ENCODE data around the gene KLHDC9. TPM values are rescaled to one million over a fixed set of nuclear protein-coding genes. Genes with fewer than 3 reads are reported as not detected.
A peak's percentile ranks its signal among the peaks of the same experiment; 100 is the strongest.
"Not testable (repeated sequence)": the region's sequence is repeated elsewhere in the genome, so short reads cannot be mapped to it uniquely, and the experiment has no call there.

KLHDC9 gene
- total and polyA plus RNA-seq, 4 donors = 0.78 to 14.8 (median 5.2) TPM

GRCh38 chr1:161063936-161064335 lies 34.2 kb upstream of the KLHDC9 start:
- H3K9me3 ChIP-seq (ENCODE audit: control insufficient read depth, low read length); intact Hi-C loops (cut with DNase I); ATAC-seq (ENCODE audit: low FRiP score); H3K27me3 ChIP-seq (ENCODE audit: control insufficient read depth in 1 of 2, insufficient read depth in 2 of 2, low read length in 1 of 2); H3K36me3 ChIP-seq (ENCODE audit: control insufficient read depth in 1 of 2, insufficient read depth in 2 of 2, low read length in 1 of 2); DNase-seq; H3K27ac ChIP-seq (ENCODE audit: low read depth in 1 of 2, low read length in 2 of 2); H3K4me3 ChIP-seq (ENCODE audit: low read length in 2 of 2); H3K4me1 ChIP-seq (ENCODE audit: control insufficient read depth in 1 of 2, insufficient read depth in 2 of 2, low read length in 2 of 2): not testable (repeated sequence)
- 54 to 56% methylated on average over 6 of the region's 6 CpGs for WGBS, 2 donors

DNA sequence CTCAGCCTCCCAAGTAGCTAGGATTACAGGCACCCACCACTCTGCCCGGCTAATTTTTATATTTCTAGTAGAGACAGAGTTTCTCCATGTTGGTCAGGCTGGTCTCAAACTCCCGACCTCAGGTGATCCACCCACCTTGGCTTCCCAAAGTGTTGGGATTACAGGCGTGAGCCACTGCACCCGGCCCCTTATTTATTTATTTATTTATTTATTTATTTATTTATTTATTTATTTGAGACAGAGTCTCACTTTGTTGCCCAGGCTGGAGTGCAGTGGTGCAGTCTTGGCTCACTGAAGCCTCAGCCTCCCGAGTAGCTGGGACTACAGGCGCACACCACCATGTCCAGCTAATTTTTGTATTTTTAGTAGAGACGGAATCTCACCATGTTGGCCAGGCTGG lies 32.5 kb upstream of the KLHDC9 start:
- WGBS, 2 donors = 87 to 88% methylated on average over 7 of the region's 7 CpGs
- H3K4me3 ChIP-seq (ENCODE audit: low read length in 2 of 2); H3K9me3 ChIP-seq (ENCODE audit: control insufficient read depth, low read length); H3K4me1 ChIP-seq (ENCODE audit: control insufficient read depth in 1 of 2, insufficient read depth in 2 of 2, low read length in 2 of 2); H3K36me3 ChIP-seq (ENCODE audit: control insufficient read depth in 1 of 2, insufficient read depth in 2 of 2, low read length in 1 of 2); ATAC-seq (ENCODE audit: low FRiP score); intact Hi-C loops (cut with DNase I); H3K27me3 ChIP-seq (ENCODE audit: control insufficient read depth in 1 of 2, insufficient read depth in 2 of 2, low read length in 1 of 2); DNase-seq; H3K27ac ChIP-seq (ENCODE audit: low read depth in 1 of 2, low read length in 2 of 2): not testable (repeated sequence)

DNA sequence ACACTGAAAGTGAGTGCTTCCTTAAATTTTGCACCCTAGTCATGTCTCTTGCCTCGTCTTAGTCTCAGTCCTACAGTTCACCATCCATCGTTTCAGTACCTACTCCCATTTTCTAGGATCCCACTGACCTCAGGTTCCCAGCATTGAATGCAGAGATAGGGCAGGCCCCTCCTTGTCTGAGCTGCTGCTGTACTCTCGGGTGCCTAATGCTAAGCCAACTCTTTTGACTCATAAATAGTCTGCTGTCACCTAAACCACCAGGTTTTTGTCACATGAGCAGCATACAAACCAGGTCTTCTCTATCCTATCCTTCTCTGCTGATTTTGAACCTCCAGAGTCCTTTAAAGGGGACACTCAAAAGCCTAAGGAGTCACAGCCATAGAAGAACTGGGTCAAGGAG lies 31.5 kb upstream of the KLHDC9 start:
- WGBS, 2 donors = 66 to 71% methylated on average over 3 of the region's 3 CpGs
- H3K27me3 ChIP-seq (ENCODE audit: control insufficient read depth in 1 of 2, insufficient read depth in 2 of 2, low read length in 1 of 2) = no peaks in the 10 kb centered on the region
- no peaks in the 10 kb centered on the region for H3K36me3 ChIP-seq (ENCODE audit: control insufficient read depth in 1 of 2, insufficient read depth in 2 of 2, low read length in 1 of 2)
- ATAC-seq (ENCODE audit: low FRiP score) (no peak), DNase-seq (peak in 1 of 2 donors; percentile 6)
- intact Hi-C loops (cut with DNase I) = no loop called here
- no peaks in the 10 kb centered on the region for H3K9me3 ChIP-seq (ENCODE audit: control insufficient read depth, low read length)
- H3K27ac ChIP-seq (ENCODE audit: low read depth in 1 of 2, low read length in 2 of 2) = no peak overlapping the region
- no peaks in the 10 kb centered on the region for H3K4me1 ChIP-seq (ENCODE audit: control insufficient read depth in 1 of 2, insufficient read depth in 2 of 2, low read length in 2 of 2)
- no peak overlapping the region for H3K4me3 ChIP-seq (ENCODE audit: low read length in 2 of 2)

GRCh38 chr1:161068306-161069234 lies 29.6 kb upstream of the KLHDC9 start:
- no peaks in the 10 kb centered on the region for H3K27me3 ChIP-seq (ENCODE audit: control insufficient read depth in 1 of 2, insufficient read depth in 2 of 2, low read length in 1 of 2)
- DNase-seq (peak; percentile 81 to 90), ATAC-seq (ENCODE audit: low FRiP score) (peak; percentile 83)
- no peaks in the 10 kb centered on the region for H3K9me3 ChIP-seq (ENCODE audit: control insufficient read depth, low read length)
- intact Hi-C loops (cut with DNase I) = no loop called here
- no peak overlapping the region for H3K27ac ChIP-seq (ENCODE audit: low read depth in 1 of 2, low read length in 2 of 2)
- no peaks in the 10 kb centered on the region for H3K36me3 ChIP-seq (ENCODE audit: control insufficient read depth in 1 of 2, insufficient read depth in 2 of 2, low read length in 1 of 2)
- no peaks in the 10 kb centered on the region for H3K4me1 ChIP-seq (ENCODE audit: control insufficient read depth in 1 of 2, insufficient read depth in 2 of 2, low read length in 2 of 2)
- WGBS, 2 donors = 80% methylated on average over 10 of the region's 10 CpGs
- H3K4me3 ChIP-seq (ENCODE audit: low read length in 2 of 2) = no peak overlapping the region

DNA sequence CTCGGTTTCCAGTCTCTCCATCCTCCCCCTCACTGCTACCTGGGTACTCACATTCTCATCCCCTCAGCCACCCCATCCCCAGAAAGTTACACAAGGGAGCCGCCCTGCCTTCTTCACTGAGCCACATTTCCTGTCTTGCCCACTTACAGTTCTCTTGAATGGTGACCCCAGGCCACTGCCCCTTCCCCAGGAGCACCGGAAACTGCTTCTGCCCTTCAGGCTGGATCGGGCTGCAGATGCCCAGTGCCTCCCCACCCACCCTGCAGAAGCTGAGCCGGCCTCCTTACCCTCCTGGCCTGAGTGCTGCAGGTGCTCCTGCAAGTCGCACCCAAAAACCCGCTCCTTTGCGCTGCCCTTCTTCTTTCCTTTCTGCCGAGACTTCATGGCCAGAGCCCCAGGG lies 28.9 kb upstream of the KLHDC9 start:
- no peaks in the 10 kb centered on the region for H3K27me3 ChIP-seq (ENCODE audit: control insufficient read depth in 1 of 2, insufficient read depth in 2 of 2, low read length in 1 of 2)
- no peak overlapping the region for H3K27ac ChIP-seq (ENCODE audit: low read depth in 1 of 2, low read length in 2 of 2)
- H3K4me1 ChIP-seq (ENCODE audit: control insufficient read depth in 1 of 2, insufficient read depth in 2 of 2, low read length in 2 of 2) = no peaks in the 10 kb centered on the region
- no peak overlapping the region for H3K4me3 ChIP-seq (ENCODE audit: low read length in 2 of 2)
- peak; percentile 52 to 66 for DNase-seq
- WGBS, 2 donors = 87 to 90% methylated on average over 9 of the region's 9 CpGs
- intact Hi-C loops (cut with DNase I) = no loop called here
- ATAC-seq (ENCODE audit: low FRiP score) = no peak
- no peaks in the 10 kb centered on the region for H3K9me3 ChIP-seq (ENCODE audit: control insufficient read depth, low read length)
- H3K36me3 ChIP-seq (ENCODE audit: control insufficient read depth in 1 of 2, insufficient read depth in 2 of 2, low read length in 1 of 2) = no peaks in the 10 kb centered on the region

DNA sequence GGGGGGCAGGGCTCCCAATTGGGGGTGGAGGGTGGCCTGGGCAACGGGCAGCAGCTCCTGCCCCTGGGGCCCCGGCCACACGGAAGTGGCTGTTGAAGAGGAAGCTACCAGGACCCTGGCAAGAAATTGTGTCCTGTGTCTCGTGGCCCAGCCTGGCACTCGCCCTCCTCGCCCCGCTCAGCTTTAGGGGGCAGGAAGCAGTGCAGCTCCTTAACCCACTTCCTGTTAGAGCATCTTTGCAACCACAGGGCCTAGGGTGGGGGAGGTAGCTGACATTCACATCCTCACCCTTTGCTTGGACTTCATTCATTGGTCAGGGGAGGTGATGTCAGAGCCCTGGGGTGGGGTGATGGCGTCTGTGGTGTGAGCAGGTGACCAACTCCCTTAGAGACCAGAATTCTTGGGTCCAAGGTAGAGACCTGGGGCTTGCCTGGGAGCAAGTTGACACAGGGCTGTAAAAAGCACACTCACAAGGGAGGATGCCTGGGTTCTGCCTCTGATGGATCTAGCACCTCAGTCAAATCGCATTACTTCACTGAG lies 28.4 kb upstream of the KLHDC9 start, which contains the start of gene ARHGAP30:
Gene ARHGAP30 (minus strand): TSS at position 161 of the 540 bp plus-strand sequence. CDS start 267 bp downstream, outside the sequence.
- no peaks in the 10 kb centered on the region for H3K4me1 ChIP-seq (ENCODE audit: control insufficient read depth in 1 of 2, insufficient read depth in 2 of 2, low read length in 2 of 2)
- intact Hi-C loops (cut with DNase I) = no loop called here
- peak; percentile 81 to 90 for DNase-seq
- WGBS, 2 donors = 80 to 83% methylated on average over 9 of the region's 9 CpGs
- no peak within 1 kb of the TSS for H3K27ac ChIP-seq (ENCODE audit: low read depth in 1 of 2, low read length in 2 of 2)
- no peaks in the 10 kb centered on the region for H3K36me3 ChIP-seq (ENCODE audit: control insufficient read depth in 1 of 2, insufficient read depth in 2 of 2, low read length in 1 of 2)
- ATAC-seq (ENCODE audit: low FRiP score) = peak; percentile 47
- no peaks in the 10 kb centered on the region for H3K9me3 ChIP-seq (ENCODE audit: control insufficient read depth, low read length)
- H3K27me3 ChIP-seq (ENCODE audit: control insufficient read depth in 1 of 2, insufficient read depth in 2 of 2, low read length in 1 of 2) = no peaks in the 10 kb centered on the region
- H3K4me3 ChIP-seq (ENCODE audit: low read length in 2 of 2) = no peak within 1 kb of the TSS

- no peaks in the 10 kb centered on the region for H3K36me3 ChIP-seq (ENCODE audit: control insufficient read depth in 1 of 2, insufficient read depth in 2 of 2, low read length in 1 of 2)
- intact Hi-C loops (cut with DNase I) = no loop called here
- H3K4me1 ChIP-seq (ENCODE audit: control insufficient read depth in 1 of 2, insufficient read depth in 2 of 2, low read length in 2 of 2) = no peaks in the 10 kb centered on the region
- H3K9me3 ChIP-seq (ENCODE audit: control insufficient read depth, low read length) = no peaks in the 10 kb centered on the region
- no peak overlapping the region for H3K4me3 ChIP-seq (ENCODE audit: low read length in 2 of 2)
- ATAC-seq (ENCODE audit: low FRiP score) (no peak), DNase-seq (no peak)
- 92 to 95% methylated on average over 4 of the region's 4 CpGs for WGBS, 2 donors
- H3K27me3 ChIP-seq (ENCODE audit: control insufficient read depth in 1 of 2, insufficient read depth in 2 of 2, low read length in 1 of 2) = no peaks in the 10 kb centered on the region
- no peak overlapping the region for H3K27ac ChIP-seq (ENCODE audit: low read depth in 1 of 2, low read length in 2 of 2)
These were observed 27.4 kb upstream of the KLHDC9 start for GRCh38 chr1:161070761-161071160.

DNA sequence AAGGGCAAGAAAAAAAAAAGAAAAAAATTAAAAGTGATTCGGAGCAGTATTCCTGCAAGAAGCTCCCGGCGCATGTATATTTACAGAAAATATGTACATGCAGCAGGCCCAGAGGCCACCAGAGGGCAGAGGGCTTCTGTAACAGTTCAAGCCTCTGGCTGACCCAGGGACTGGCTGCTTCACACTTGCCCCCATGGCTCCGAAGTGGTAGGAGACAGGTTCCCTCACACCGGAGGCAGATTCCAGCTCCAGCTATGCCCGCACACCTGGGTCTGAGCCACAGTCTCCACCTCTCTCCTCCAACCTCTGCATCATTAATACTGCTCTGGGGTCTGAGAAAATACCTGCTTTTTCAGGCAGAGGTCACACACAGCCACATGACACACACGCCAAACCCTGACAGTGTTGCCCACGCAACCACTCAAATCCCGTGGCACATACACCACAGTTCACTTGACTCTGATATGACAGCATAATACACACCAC lies 26.2 kb upstream of the KLHDC9 start:
- DNase-seq = peak in 1 of 2 donors; percentile 72
- H3K9me3 ChIP-seq (ENCODE audit: control insufficient read depth, low read length) = no peaks in the 10 kb centered on the region
- ATAC-seq (ENCODE audit: low FRiP score) = no peak
- H3K36me3 ChIP-seq (ENCODE audit: control insufficient read depth in 1 of 2, insufficient read depth in 2 of 2, low read length in 1 of 2) = no peaks in the 10 kb centered on the region
- H3K27me3 ChIP-seq (ENCODE audit: control insufficient read depth in 1 of 2, insufficient read depth in 2 of 2, low read length in 1 of 2) = no peaks in the 10 kb centered on the region
- intact Hi-C loops (cut with DNase I) = no loop called here
- H3K4me3 ChIP-seq (ENCODE audit: low read length in 2 of 2) = no peak overlapping the region
- H3K27ac ChIP-seq (ENCODE audit: low read depth in 1 of 2, low read length in 2 of 2) = no peak overlapping the region
- H3K4me1 ChIP-seq (ENCODE audit: control insufficient read depth in 1 of 2, insufficient read depth in 2 of 2, low read length in 2 of 2) = no peaks in the 10 kb centered on the region
- 78 to 79% methylated on average over 9 of the region's 9 CpGs for WGBS, 2 donors
